Ramos (cell line): ENCODE measurements around the gene TTLL13.
"Not testable (repeated sequence)": the region's sequence is repeated elsewhere in the genome, so short reads cannot be mapped to it uniquely, and the experiment has no call there.

Source experiments
- in situ Hi-C: fragments of 300-500 bp; cut with MboI; formaldehyde crosslinking; loops from one replicate; pipeline ENCODE4 v1.14.3; 2022; ENCODE audit warnings: low sequenced_read_pairs; ENCODE audit not compliant: unreplicated experiment

The TTLL13 gene

GRCh38 chr15:90233387-90234095, 15.8 kb upstream of the TTLL13 start, which contains the start of gene CIB1:
CIB1 (minus strand) TSS chr15:90233941; CDS start chr15:90233885, 56 bp downstream.
- in situ Hi-C loops = no loop called here

- in situ Hi-C loops = no loop called here
These were observed 15.0 kb upstream of the TTLL13 start, which contains the start of gene GDPGP1 for GRCh38 chr15:90234096-90234988. GDPGP1 (plus strand) TSS chr15:90234209; CDS start chr15:90240909, 6,700 bp downstream.

GRCh38 chr15:90239371-90239770, 10.0 kb upstream of the TTLL13 start:
- in situ Hi-C loops = no loop called here

- in situ Hi-C loops = no loop called here
These were observed 8.5 kb upstream of the TTLL13 start for GRCh38 chr15:90240856-90241255.

- in situ Hi-C loops = no loop called here
These were observed 7.8 kb upstream of the TTLL13 start for GRCh38 chr15:90241343-90242192.

GRCh38 chr15:90243943-90244639, 5.3 kb upstream of the TTLL13 start:
- in situ Hi-C loops = no loop called here

- in situ Hi-C loops = no loop called here
These were observed 560 bp upstream of the TTLL13 start for GRCh38 chr15:90248789-90249202.

- in situ Hi-C loops = no loop called here
These were observed 8.4 kb downstream of the TTLL13 start for GRCh38 chr15:90257776-90258175.

- in situ Hi-C loops = no loop called here
These were observed 10.2 kb downstream of the TTLL13 start for GRCh38 chr15:90259524-90259923.

- in situ Hi-C loops = not testable (repeated sequence)
These were observed 11.4 kb downstream of the TTLL13 start for GRCh38 chr15:90260731-90261130.

GRCh38 chr15:90261811-90262210, 12.5 kb downstream of the TTLL13 start:
- in situ Hi-C loops = no loop called here

GRCh38 chr15:90262426-90262825, 13.1 kb downstream of the TTLL13 start:
- in situ Hi-C loops = no loop called here

- in situ Hi-C loops = no loop called here
These were observed 15.3 kb downstream of the TTLL13 start for GRCh38 chr15:90264671-90265070.

GRCh38 chr15:90265271-90266060, 16.1 kb downstream of the TTLL13 start, which contains the start of gene NGRN:
NGRN (plus strand) TSS chr15:90265672; CDS start chr15:90265713, 41 bp downstream.
- in situ Hi-C loops = no loop called here

- in situ Hi-C loops = no loop called here
These were observed 16.7 kb downstream of the TTLL13 start for GRCh38 chr15:90266061-90266431.

GRCh38 chr15:90266485-90266884, 17.1 kb downstream of the TTLL13 start:
- in situ Hi-C loops = no loop called here

GRCh38 chr15:90268415-90268814, 19.1 kb downstream of the TTLL13 start:
- in situ Hi-C loops = no loop called here

- in situ Hi-C loops = no loop called here
These were observed 21.3 kb downstream of the TTLL13 start for GRCh38 chr15:90270502-90271150.
